NCI-H2107 treated with DMSO at 0.1 percent for 48 hours (cell line): ENCODE data around the gene LAPTM4A.

ENCODE experiments used
- DNase-seq: peaks from one replicate; lab custom pipeline; 2025; ENCODE audit not compliant: unreplicated experiment; lab: John Stamatoyannopoulos, UW

LAPTM4A gene

GRCh38 chr2:19988600-19988999 lies 62.8 kb downstream of the LAPTM4A start:
- DNase-seq, result no peak

GRCh38 chr2:19987936-19988335 lies 63.5 kb downstream of the LAPTM4A start:
- no peak for DNase-seq
